GM12878 (cell line): ENCODE results near the gene YWHAQ. TPM values are rescaled to one million over a fixed set of nuclear protein-coding genes. Genes with fewer than 3 reads are reported as not detected.
A peak's percentile ranks its signal among the peaks of the same experiment; 100 is the strongest.

Experiments used
- ATAC-seq: fragments of 200-7000 bp; cut with Tn5 transposase; 3 replicates; pipeline ENCODE4 v1.9.1; 2020; ENCODE audit warnings: mild to moderate bottlenecking, moderate library complexity
- BruUV-seq: library from RNA; stranded (reverse); fragments of 400-500 nt; replicated peaks from 2 replicates; lab custom pipeline; 2021; lab: Mats Ljungman, UMichigan
- CTCF ChIA-PET: fragments of 300-600 bp; sonication (Branson Sonifier 250); formaldehyde crosslinking; extraction: SDS; loops from one replicate; lab custom pipeline; 2021; ENCODE audit warnings: inconsistent platforms; lab: Yijun Ruan, JAX
- POLR2A ChIA-PET: fragments of 350-600 bp; formaldehyde crosslinking; extraction: SDS; loops from one replicate; lab custom pipeline; 2021; ENCODE audit warnings: inconsistent platforms; lab: Charles Lee
- RAD21 ChIA-PET: fragments of 300-600 bp; sonication (Branson Sonifier 250); formaldehyde crosslinking; loops from one replicate; lab custom pipeline; 2023; ENCODE audit warnings: antibody characterized with exemption; ENCODE audit not compliant: unreplicated experiment; lab: Charles Lee
- SMC1A ChIA-PET: fragments of 300-600 bp; sonication (Branson Sonifier 250); formaldehyde crosslinking; loops from one replicate; lab custom pipeline; 2023; ENCODE audit not compliant: unreplicated experiment, uncharacterized antibody; lab: Charles Lee
- DNase-seq: peaks from one replicate; pipeline ENCODE4 v3.0.0-alpha.2; 2011; ENCODE audit warnings: low read depth, low spot score
- FAIRE-seq: peaks from 3 replicates; lab custom pipeline; 2011; peaks lifted over from hg19 to GRCh38; lab: Jason Lieb, UNC
- H2AFZ ChIP-seq: 2 replicates; pipeline ENCODE4 v1.6.0; 2011; ENCODE audit warnings: low read depth, low read length, control low read depth; ENCODE audit not compliant: control insufficient read depth
- H3K27ac ChIP-seq: 2 replicates; pipeline ENCODE4 v1.5.1; 2011; ENCODE audit warnings: control low read depth; ENCODE audit not compliant: control insufficient read depth, insufficient read depth
- H3K27me3 ChIP-seq, 2 experiments: replicated peaks in 1 of 2; 2 replicates each; pipeline versions ENCODE4 v1.6.0 to v1.6.1; 2011; ENCODE audit warnings: low read length in 1 of 2; ENCODE audit not compliant: control insufficient read depth in 2 of 2, insufficient read depth in 2 of 2
- H3K36me3 ChIP-seq, 2 experiments: 2 replicates each; pipeline ENCODE4 v1.5.1; 2011; ENCODE audit warnings: low read length in 1 of 2; ENCODE audit not compliant: control insufficient read depth in 2 of 2, insufficient read depth in 2 of 2
- H3K4me1 ChIP-seq: 2 replicates; pipeline ENCODE4 v1.6.1; 2011; ENCODE audit warnings: mild to moderate bottlenecking, low read length, moderate library complexity, mixed read lengths; ENCODE audit not compliant: control insufficient read depth, insufficient read depth
- H3K4me2 ChIP-seq: 2 replicates; pipeline ENCODE4 v1.6.0; 2011; ENCODE audit warnings: control low read depth; ENCODE audit not compliant: control insufficient read depth, insufficient read depth
- H3K4me3 ChIP-seq: fragments of 200-600 bp; sonication (generic); 2 replicates; pipeline ENCODE4 v1.5.1; 2016
- H3K79me2 ChIP-seq: 2 replicates; pipeline ENCODE4 v1.6.0; 2011; ENCODE audit warnings: low read length; ENCODE audit not compliant: control insufficient read depth, insufficient read depth
- H3K9ac ChIP-seq: 2 replicates; pipeline ENCODE4 v1.8.0; 2011; ENCODE audit warnings: low read length, control low read depth, mixed read lengths; ENCODE audit not compliant: control insufficient read depth, insufficient read depth
- H3K9me3 ChIP-seq: replicated peaks from 3 replicates; pipeline ENCODE4 v1.5.1; 2011; ENCODE audit warnings: mild to moderate bottlenecking, low read length; ENCODE audit not compliant: control insufficient read depth, insufficient read depth
- H4K20me1 ChIP-seq: 2 replicates; pipeline ENCODE4 v1.6.0; 2011; ENCODE audit not compliant: control insufficient read depth, insufficient read depth
- ATF3 ChIP-seq: IDR thresholded peaks from 2 replicates; pipeline ENCODE4 v1.6.1; 2011; ENCODE audit warnings: low read depth, mild to moderate bottlenecking, low read length, moderate library complexity, borderline replicate concordance; ENCODE audit errors: extremely low read depth
- E2F8 ChIP-seq: fragments of 450-650 bp; IDR thresholded peaks from 2 replicates; pipeline ENCODE4 v1.6.1; 2018; ENCODE audit warnings: mild to moderate bottlenecking, low read depth, moderate library complexity; ENCODE audit not compliant: partially characterized antibody
- KAT2A ChIP-seq: conservative IDR thresholded peaks from 2 replicates; pipeline ENCODE4 v1.6.1; 2011; ENCODE audit warnings: low read depth, low read length; ENCODE audit not compliant: control insufficient read depth
- NBN ChIP-seq: fragments of 450-650 bp; IDR thresholded peaks from 2 replicates; pipeline ENCODE4 v1.6.1; 2016
- PBX3 ChIP-seq: IDR thresholded peaks from 2 replicates; pipeline ENCODE4 v1.6.1; 2011; ENCODE audit warnings: mild to moderate bottlenecking, low read depth, low read length, moderate library complexity; ENCODE audit not compliant: insufficient replicate concordance
- PKNOX1 ChIP-seq: fragments of 450-650 bp; IDR thresholded peaks from 2 replicates; pipeline ENCODE4 v1.6.1; 2016; ENCODE audit warnings: mild to moderate bottlenecking
- PRDM15 ChIP-seq: fragments of 450-650 bp; formaldehyde crosslinking; IDR thresholded peaks from 2 replicates; pipeline ENCODE4 v1.4.0; 2020; ENCODE audit warnings: mild to moderate bottlenecking, moderate library complexity
- SMAD5 ChIP-seq: IDR thresholded peaks from 2 replicates; pipeline ENCODE4 v1.6.1; 2016; ENCODE audit warnings: antibody characterized with exemption, low read depth
- ZBTB4 ChIP-seq: fragments of 450-650 bp; formaldehyde crosslinking; IDR thresholded peaks from 2 replicates; pipeline ENCODE4 v1.4.0; 2022; ENCODE audit warnings: mild to moderate bottlenecking, moderate library complexity
- WGBS: methylation state at CpG from one replicate; pipeline ENCODE4 v1.1.6; 2016; ENCODE audit warnings: low lambda C conversion rate; ENCODE audit not compliant: insufficient replicate concordance, insufficient coverage; ENCODE audit errors: missing lambda C conversion rate; 5-methylcytosine and 5-hydroxymethylcytosine counted together
- in situ Hi-C: fragments of 300-500 bp; cut with MboI; formaldehyde crosslinking; loops from 9 replicates; pipeline ENCODE4 v1.14.3; 2018; ENCODE audit warnings: mixed read lengths
- intact Hi-C: fragments of 100-400 bp; cut with micrococcal nuclease; formaldehyde crosslinking; loops from one replicate; pipeline ENCODE4 v1.14.2; 2022; ENCODE audit not compliant: unreplicated experiment
- polyA plus RNA-seq, 11 experiments: library from polyadenylated mRNA; depleted of rRNA in 4 of 11; unstranded in 6 of 11; stranded (reverse) in 5 of 11; fragments of >200 nt; fragmentation: Nextera tagmentation in 4 of 11; fragmentation: Illumina TruSeq in 1 of 11; extraction: Ambion mirVana in 4 of 11; extraction: Trizol in 1 of 11; gene quantifications; 1 replicate in 1 of 11; 2 replicates in 10 of 11; pipeline versions ENCODE4 v1.2.1 to v1.2.3, GENCODE V29; 2011 to 2016; ENCODE audit warnings: inconsistent platforms in 2 of 11, missing spikeins in 2 of 11, low read depth in 1 of 11
- total RNA-seq, 4 experiments: library from RNA; depleted of rRNA in 3 of 4; stranded (reverse); fragments of >200 nt in 3 of 4; fragmentation: Illumina TruSeq in 1 of 4; extraction: Trizol in 1 of 4; gene quantifications; 2 replicates each; pipeline versions ENCODE4 v1.2.1 to v1.2.3, GENCODE V29; 2013 to 2021

YWHAQ gene
- total and polyA plus RNA-seq, 10 of the 15 experiments (the other 5 are each of a cell fraction or from before 2014, with no cell fraction given): 63.0 to 515 (median 219) TPM

- ATAC-seq (peak; percentile 91), FAIRE-seq (peak; percentile 81), DNase-seq (no peak)
- Histone ChIP-seq H3K36me3 (peaks cover 2 to 6% of the 10 kb centered on the region in 2 experiments), H3K9ac (no peak overlapping the region), H3K4me3 (no peak overlapping the region), H3K27ac (no peak overlapping the region), H3K9me3 (no peaks in the 10 kb centered on the region), H3K27me3 (no peaks in the 10 kb centered on the region), H3K4me1 (no peaks in the 10 kb centered on the region), H4K20me1 (no peaks in the 10 kb centered on the region), H2AFZ (no peak overlapping the region), H3K79me2 (peaks cover 91% of the 10 kb centered on the region), H3K4me2 (peak overlapping the region; percentile 17; the same call in 1 of the 2 replicates)
- intact Hi-C loops (no loop called here), in situ Hi-C loops (no loop called here)
- SMC1A ChIA-PET: interaction anchor here (1.2 to 4.2 kb wide), 12 partner anchors 8 to 145 kb away, joined by 4 to 43 read pairs (median 6); partner anchors contain the start of genes ADAM17 and YWHAQ
- RAD21 ChIA-PET: interaction anchor here (0.6 to 3.4 kb wide), 5 partner anchors 12 to 792 kb away, joined by 3 to 18 read pairs (median 3); partner anchors contain the start of gene YWHAQ
- BruUV-seq: no TSS peak
- 45% methylated on average over 4 of the region's 4 CpGs for WGBS
- POLR2A ChIA-PET: interaction anchor here (0.6 to 4.1 kb wide), 6 partner anchors 8 to 52 kb away, joined by 3 to 26 read pairs (median 10); partner anchors contain the start of gene YWHAQ
- CTCF ChIA-PET: interaction anchor here (0.6 to 3.0 kb wide), 4 partner anchors 10 to 263 kb away, joined by 3 to 11 read pairs (median 6); partner anchors contain the start of gene YWHAQ
- TF ChIP-seq NBN (0 out of 2 replicates have a peak, but pooled peaks have one; percentile 27), PRDM15 (CRISPR knock-in tag) (no peak), E2F8 (no peak), SMAD5 (no peak), ATF3 (no peak), KAT2A (no peak), ZBTB4 (CRISPR knock-in tag) (no peak), PBX3 (peak; percentile 63), PKNOX1 (peak; percentile 81)
These were observed 12.4 kb downstream of the YWHAQ start for GRCh38 chr2:9618410-9618809.
